Adrenal gland (tissue), 5 donors: ENCODE data around the gene ZNF850.
"Not testable (repeated sequence)": the region's sequence is repeated elsewhere in the genome, so short reads cannot be mapped to it uniquely, and the experiment has no call there.

Experiments used
- POLR2A ChIP-seq, 2 donors: fragments of 450-650 bp; IDR thresholded peaks; one replicate each; pipeline ENCODE4 v1.6.1; 2017; ENCODE audit warnings: antibody characterized with exemption in 2 of 2, mild to moderate bottlenecking in 2 of 2, moderate library complexity in 1 of 2
- TF ChIP-seq, protein P1 (sequence below), 6 experiments: fragments of 450-650 bp in 4 of 6; fragments of 200-600 bp in 2 of 6; sonication (generic) in 1 of 6; IDR thresholded peaks; 1 replicate in 5 of 6; 2 replicates in 1 of 6; pipeline versions ENCODE4 v1.5.1 to v1.8.0; 2016 to 2021; ENCODE audit warnings: antibody characterized with exemption in 6 of 6, mild to moderate bottlenecking in 2 of 6, moderate library complexity in 1 of 6
- donor health status: DM: no; HTN: no; CAD: no.

- TF ChIP-seq, protein P1, sequence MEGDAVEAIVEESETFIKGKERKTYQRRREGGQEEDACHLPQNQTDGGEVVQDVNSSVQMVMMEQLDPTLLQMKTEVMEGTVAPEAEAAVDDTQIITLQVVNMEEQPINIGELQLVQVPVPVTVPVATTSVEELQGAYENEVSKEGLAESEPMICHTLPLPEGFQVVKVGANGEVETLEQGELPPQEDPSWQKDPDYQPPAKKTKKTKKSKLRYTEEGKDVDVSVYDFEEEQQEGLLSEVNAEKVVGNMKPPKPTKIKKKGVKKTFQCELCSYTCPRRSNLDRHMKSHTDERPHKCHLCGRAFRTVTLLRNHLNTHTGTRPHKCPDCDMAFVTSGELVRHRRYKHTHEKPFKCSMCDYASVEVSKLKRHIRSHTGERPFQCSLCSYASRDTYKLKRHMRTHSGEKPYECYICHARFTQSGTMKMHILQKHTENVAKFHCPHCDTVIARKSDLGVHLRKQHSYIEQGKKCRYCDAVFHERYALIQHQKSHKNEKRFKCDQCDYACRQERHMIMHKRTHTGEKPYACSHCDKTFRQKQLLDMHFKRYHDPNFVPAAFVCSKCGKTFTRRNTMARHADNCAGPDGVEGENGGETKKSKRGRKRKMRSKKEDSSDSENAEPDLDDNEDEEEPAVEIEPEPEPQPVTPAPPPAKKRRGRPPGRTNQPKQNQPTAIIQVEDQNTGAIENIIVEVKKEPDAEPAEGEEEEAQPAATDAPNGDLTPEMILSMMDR (IDR thresholded peaks at IDR 0.05): not testable (repeated sequence)
- TF ChIP-seq POLR2A (IDR thresholded peaks at IDR 0.05): not testable (repeated sequence)
Measured at GRCh38 chr19:36736166-36736565, 36.4 kb downstream of the ZNF850 start.
